Neural cell (in vitro differentiated cells): ENCODE results near the gene CLCA1.

Experiments
- CTCF ChIP-seq: fragments of 450-650 bp; IDR thresholded peaks from 2 replicates; pipeline ENCODE4 v1.5.1; 2014; ENCODE audit warnings: antibody characterized with exemption, mild to moderate bottlenecking, moderate library complexity; ENCODE audit not compliant: poor library complexity, severe bottlenecking
- EP300 ChIP-seq: fragments of 450-650 bp; conservative IDR thresholded peaks from 2 replicates; pipeline ENCODE4 v1.6.1; 2014; ENCODE audit warnings: antibody characterized with exemption, mild to moderate bottlenecking, moderate library complexity; ENCODE audit not compliant: poor library complexity, severe bottlenecking
- EZH2 ChIP-seq: fragments of 200-600, 300-800 bp; shearing (Covaris generic), sonication (generic); IDR thresholded peaks from 2 replicates; pipeline ENCODE4 v1.6.1; 2014; ENCODE audit warnings: antibody characterized with exemption, low read length, borderline replicate concordance, mild to moderate bottlenecking; ENCODE audit not compliant: insufficient read depth, poor library complexity, severe bottlenecking
- MXI1 ChIP-seq: fragments of 450-650 bp; conservative IDR thresholded peaks from 2 replicates; pipeline ENCODE4 v1.6.1; 2014; ENCODE audit warnings: antibody characterized with exemption, mild to moderate bottlenecking; ENCODE audit not compliant: poor library complexity, severe bottlenecking
- POLR2AphosphoS5 ChIP-seq: IDR thresholded peaks from 2 replicates; pipeline ENCODE4 v1.6.1; 2012
- RAD21 ChIP-seq: fragments of 450-650 bp; conservative IDR thresholded peaks from 2 replicates; pipeline ENCODE4 v1.6.1; 2014; ENCODE audit warnings: antibody characterized with exemption, mild to moderate bottlenecking, moderate library complexity
- TF ChIP-seq, protein P1 (sequence below): IDR thresholded peaks from 2 replicates; pipeline ENCODE4 v1.6.1; 2012; ENCODE audit warnings: borderline replicate concordance

DNA sequence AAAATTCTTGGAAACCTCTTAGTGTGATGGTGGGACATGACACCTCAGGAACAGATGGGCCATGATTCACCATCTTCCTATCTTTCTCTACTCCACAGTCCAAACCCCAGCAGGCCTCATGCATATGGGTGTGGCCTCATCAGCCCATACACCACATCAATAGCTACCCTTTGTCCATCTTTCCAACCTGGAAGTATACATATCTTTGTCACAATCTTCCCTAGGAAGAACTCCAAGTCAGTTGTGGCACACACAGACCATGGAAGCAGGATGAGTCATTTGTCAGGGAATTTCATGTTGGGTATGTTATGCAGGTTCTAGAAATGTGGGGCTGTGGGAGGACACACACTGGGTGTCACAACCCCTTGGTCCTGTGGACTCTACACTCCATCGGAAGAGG is 47.6 kb downstream of the CLCA1 start:
- TF ChIP-seq CTCF (no peak), EP300 (no peak), POLR2AphosphoS5 (no peak), MXI1 (no peak), EZH2 (no peak), RAD21 (no peak)
- TF ChIP-seq, protein P1, sequence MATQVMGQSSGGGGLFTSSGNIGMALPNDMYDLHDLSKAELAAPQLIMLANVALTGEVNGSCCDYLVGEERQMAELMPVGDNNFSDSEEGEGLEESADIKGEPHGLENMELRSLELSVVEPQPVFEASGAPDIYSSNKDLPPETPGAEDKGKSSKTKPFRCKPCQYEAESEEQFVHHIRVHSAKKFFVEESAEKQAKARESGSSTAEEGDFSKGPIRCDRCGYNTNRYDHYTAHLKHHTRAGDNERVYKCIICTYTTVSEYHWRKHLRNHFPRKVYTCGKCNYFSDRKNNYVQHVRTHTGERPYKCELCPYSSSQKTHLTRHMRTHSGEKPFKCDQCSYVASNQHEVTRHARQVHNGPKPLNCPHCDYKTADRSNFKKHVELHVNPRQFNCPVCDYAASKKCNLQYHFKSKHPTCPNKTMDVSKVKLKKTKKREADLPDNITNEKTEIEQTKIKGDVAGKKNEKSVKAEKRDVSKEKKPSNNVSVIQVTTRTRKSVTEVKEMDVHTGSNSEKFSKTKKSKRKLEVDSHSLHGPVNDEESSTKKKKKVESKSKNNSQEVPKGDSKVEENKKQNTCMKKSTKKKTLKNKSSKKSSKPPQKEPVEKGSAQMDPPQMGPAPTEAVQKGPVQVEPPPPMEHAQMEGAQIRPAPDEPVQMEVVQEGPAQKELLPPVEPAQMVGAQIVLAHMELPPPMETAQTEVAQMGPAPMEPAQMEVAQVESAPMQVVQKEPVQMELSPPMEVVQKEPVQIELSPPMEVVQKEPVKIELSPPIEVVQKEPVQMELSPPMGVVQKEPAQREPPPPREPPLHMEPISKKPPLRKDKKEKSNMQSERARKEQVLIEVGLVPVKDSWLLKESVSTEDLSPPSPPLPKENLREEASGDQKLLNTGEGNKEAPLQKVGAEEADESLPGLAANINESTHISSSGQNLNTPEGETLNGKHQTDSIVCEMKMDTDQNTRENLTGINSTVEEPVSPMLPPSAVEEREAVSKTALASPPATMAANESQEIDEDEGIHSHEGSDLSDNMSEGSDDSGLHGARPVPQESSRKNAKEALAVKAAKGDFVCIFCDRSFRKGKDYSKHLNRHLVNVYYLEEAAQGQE, result no peak
